ENCODE measurements around the gene CSK.

Gene CSK

GRCh38 chr15:74799856-74800558, 18.1 kb downstream of the CSK start:
- DNase-seq (ENCODE audit: low read depth in 1 of 2, low spot score in 1 of 2), result peak; percentile 79 to 81

- DNase-seq (ENCODE audit: low read depth in 1 of 2, low spot score in 1 of 2), result no peak
Measured at GRCh38 chr15:74800559-74801094, 18.7 kb downstream of the CSK start.

- DNase-seq (ENCODE audit: low read depth in 1 of 2, low spot score in 1 of 2), result no peak
Measured at GRCh38 chr15:74801311-74801997, 19.6 kb downstream of the CSK start.

GRCh38 chr15:74802290-74802689, 20.4 kb downstream of the CSK start:
- DNase-seq (ENCODE audit: low read depth in 1 of 2, low spot score in 1 of 2), result no peak

- DNase-seq (ENCODE audit: low read depth in 1 of 2, low spot score in 1 of 2), result no peak
Measured at GRCh38 chr15:74802862-74803447, 21.1 kb downstream of the CSK start.

GRCh38 chr15:74804935-74805334, 23.1 kb downstream of the CSK start:
- no peak for DNase-seq (ENCODE audit: low read depth in 1 of 2, low spot score in 1 of 2)

- DNase-seq (ENCODE audit: low read depth in 1 of 2, low spot score in 1 of 2), result no peak
Measured at GRCh38 chr15:74807282-74807681, 25.4 kb downstream of the CSK start.

GRCh38 chr15:74808078-74808839, 26.4 kb downstream of the CSK start:
- no peak for DNase-seq (ENCODE audit: low read depth in 1 of 2, low spot score in 1 of 2)

- DNase-seq (ENCODE audit: low read depth in 1 of 2, low spot score in 1 of 2), result no peak
Measured at GRCh38 chr15:74808840-74809229, 27.0 kb downstream of the CSK start.

GRCh38 chr15:74809242-74809641, 27.4 kb downstream of the CSK start:
- DNase-seq (ENCODE audit: low read depth in 1 of 2, low spot score in 1 of 2), result no peak

GRCh38 chr15:74809956-74810355, 28.1 kb downstream of the CSK start:
- no peak for DNase-seq (ENCODE audit: low read depth in 1 of 2, low spot score in 1 of 2)

GRCh38 chr15:74812533-74812932, 30.7 kb downstream of the CSK start, which contains the start of gene LMAN1L:
TSS of gene LMAN1L (plus strand) at chr15:74812835. CDS start at chr15:74812855, 20 bp downstream.
- no peak for DNase-seq (ENCODE audit: low read depth in 1 of 2, low spot score in 1 of 2)

GRCh38 chr15:74815121-74815934, 33.4 kb downstream of the CSK start:
- no peak for DNase-seq (ENCODE audit: low read depth in 1 of 2, low spot score in 1 of 2)

GRCh38 chr15:74815961-74816360, 34.1 kb downstream of the CSK start:
- DNase-seq (ENCODE audit: low read depth in 1 of 2, low spot score in 1 of 2), result no peak

- DNase-seq (ENCODE audit: low read depth in 1 of 2, low spot score in 1 of 2), result no peak
Measured at GRCh38 chr15:74816624-74817369, 34.9 kb downstream of the CSK start.

- DNase-seq (ENCODE audit: low read depth in 1 of 2, low spot score in 1 of 2), result no peak
Measured at GRCh38 chr15:74817370-74817737, 35.5 kb downstream of the CSK start.

- DNase-seq (ENCODE audit: low read depth in 1 of 2, low spot score in 1 of 2), result no peak
Measured at GRCh38 chr15:74820056-74820455, 38.2 kb downstream of the CSK start.

- DNase-seq (ENCODE audit: low read depth in 1 of 2, low spot score in 1 of 2), result no peak
Measured at GRCh38 chr15:74821091-74821789, 39.4 kb downstream of the CSK start.

GRCh38 chr15:74821790-74822158, 39.9 kb downstream of the CSK start:
- no peak for DNase-seq (ENCODE audit: low read depth in 1 of 2, low spot score in 1 of 2)

All from stimulated activated CD4-positive, alpha-beta T cell treated with anti-CD3 and anti-CD28 coated beads, Interleukin-15, amount 100 ng/mL, for 1 hour (primary cell).